ENCODE results near the gene C4orf50.

GRCh38 chr4:6022607-6023288 is 4.5 kb upstream of the C4orf50 start:
- no peak for TF ChIP-seq MEF2D (CRISPR knock-in tag; IDR thresholded peaks at IDR 0.05)
- no peak for TF ChIP-seq CREM (IDR thresholded peaks at IDR 0.05)
- no peak for TF ChIP-seq CREM (CRISPR knock-in tag; IDR thresholded peaks at IDR 0.05)
- no peak for TF ChIP-seq ZFX (CRISPR knock-in tag; IDR thresholded peaks at IDR 0.05; ENCODE audit: low read depth)
- no peak for TF ChIP-seq EZH2 (conservative IDR thresholded peaks at IDR 0.05; ENCODE audit: low read depth, low read length)
- TF ChIP-seq, protein P1, sequence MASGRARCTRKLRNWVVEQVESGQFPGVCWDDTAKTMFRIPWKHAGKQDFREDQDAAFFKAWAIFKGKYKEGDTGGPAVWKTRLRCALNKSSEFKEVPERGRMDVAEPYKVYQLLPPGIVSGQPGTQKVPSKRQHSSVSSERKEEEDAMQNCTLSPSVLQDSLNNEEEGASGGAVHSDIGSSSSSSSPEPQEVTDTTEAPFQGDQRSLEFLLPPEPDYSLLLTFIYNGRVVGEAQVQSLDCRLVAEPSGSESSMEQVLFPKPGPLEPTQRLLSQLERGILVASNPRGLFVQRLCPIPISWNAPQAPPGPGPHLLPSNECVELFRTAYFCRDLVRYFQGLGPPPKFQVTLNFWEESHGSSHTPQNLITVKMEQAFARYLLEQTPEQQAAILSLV (CRISPR knock-in tag; IDR thresholded peaks at IDR 0.05; ENCODE audit: borderline replicate concordance) = no peak
- TF ChIP-seq RARG (CRISPR knock-in tag; IDR thresholded peaks at IDR 0.05; ENCODE audit: low read depth) = no peak
- no peak for TF ChIP-seq PCBP2 (optimal IDR thresholded peaks at IDR 0.05; ENCODE audit: low read depth, low read length, poor library complexity, severe bottlenecking)
- TF ChIP-seq HNRNPLL (IDR thresholded peaks at IDR 0.05; ENCODE audit: low read depth, low read length, poor library complexity, severe bottlenecking) = no peak

Measured in HepG2 (cell line).